Measurements from ENCODE around the gene MFNG.

MFNG gene

DNA sequence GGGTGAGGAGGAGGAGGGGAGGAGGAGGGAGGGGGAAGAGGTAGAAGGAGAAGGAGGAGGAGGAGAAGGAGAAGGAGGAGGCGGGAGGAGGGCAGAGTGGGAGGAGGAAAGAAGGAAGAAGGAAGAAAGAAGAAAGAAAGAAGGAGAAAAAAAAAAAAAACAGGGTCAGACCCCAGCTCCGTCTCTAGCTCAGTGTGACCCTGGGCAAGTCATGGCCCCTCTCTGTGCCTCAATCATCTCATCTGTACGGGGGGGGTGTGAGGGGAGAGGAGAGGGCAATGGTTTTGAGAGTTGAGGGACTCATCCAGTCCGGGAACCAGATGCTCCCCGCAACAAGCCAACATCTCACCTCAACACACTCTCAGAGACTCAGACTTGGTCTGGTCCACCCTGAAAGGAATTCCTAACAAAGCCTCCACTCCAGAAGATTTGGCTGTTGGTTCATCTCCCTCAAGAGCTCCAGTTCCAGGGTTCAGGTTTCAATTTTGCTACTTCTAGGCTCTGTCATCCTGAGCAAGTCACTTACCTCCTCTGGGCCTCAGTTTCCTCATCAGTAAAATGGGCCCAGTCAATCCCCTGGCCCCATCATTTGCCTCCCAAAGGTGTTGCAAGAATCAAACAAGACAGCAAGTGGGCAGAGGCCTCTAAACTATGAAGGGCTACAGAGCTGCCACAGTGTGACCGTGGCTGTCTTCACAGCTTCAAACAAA lies 25.4 kb upstream of the MFNG start:
- no peak for DNase-seq

DNA sequence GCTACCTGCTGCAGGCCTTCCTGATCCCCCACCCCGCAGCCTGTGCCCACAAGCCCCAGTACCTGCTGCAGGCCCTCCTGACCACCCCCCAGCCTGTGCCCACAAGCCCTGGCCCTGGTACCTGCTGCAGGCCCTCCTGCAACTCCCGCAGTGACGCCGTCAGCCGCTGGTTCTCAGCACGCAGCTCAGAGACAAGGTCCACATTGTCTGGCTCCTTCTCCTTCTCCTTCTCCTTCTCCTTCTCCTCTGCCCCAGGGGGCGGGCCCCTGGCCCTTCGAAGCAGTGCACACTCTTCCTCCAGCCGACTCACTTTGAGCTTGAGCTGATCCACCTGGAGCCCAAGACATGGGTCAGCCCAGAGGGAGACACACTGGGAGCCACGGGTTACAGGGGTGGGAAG lies 23.9 kb upstream of the MFNG start:
- no peak for DNase-seq

DNA sequence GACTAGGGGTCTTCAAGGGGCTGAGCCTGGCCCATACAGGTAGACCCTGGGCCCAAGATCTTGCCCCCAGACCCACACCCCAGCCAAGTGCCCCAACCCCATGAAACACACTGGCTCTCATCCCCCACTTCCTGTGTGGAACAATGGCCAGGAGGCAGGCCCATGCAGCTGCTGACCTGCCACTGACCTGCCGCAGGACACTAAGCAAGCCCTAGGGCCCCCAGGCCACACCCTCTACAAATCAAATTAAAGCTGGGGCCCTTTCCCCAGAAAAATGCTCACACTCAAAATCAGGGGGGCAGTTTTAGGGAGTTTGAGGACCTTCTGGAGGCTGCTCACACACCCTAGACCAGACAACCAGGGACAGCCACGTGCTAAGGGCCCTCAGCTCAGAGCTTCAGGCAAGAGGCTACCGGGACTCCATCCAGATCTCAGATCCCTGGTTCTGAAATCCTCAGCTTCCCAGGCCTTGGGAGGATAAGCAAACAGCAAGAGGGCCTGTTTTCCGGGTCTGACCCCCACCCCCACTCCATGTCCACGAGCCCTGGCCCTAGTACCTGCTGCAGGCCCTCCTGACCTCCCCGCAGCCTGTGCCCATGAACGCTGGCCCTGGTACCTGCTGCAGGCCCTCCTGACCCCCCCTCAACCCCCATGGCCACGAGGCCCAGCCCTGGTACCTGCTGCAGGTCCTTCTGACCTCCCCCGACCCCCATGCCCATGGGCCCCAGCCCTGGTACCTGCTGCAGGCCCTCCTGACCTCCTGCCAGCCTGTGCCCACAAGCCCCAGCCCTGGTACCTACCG lies 23.1 kb upstream of the MFNG start:
- DNase-seq: no peak

DNA sequence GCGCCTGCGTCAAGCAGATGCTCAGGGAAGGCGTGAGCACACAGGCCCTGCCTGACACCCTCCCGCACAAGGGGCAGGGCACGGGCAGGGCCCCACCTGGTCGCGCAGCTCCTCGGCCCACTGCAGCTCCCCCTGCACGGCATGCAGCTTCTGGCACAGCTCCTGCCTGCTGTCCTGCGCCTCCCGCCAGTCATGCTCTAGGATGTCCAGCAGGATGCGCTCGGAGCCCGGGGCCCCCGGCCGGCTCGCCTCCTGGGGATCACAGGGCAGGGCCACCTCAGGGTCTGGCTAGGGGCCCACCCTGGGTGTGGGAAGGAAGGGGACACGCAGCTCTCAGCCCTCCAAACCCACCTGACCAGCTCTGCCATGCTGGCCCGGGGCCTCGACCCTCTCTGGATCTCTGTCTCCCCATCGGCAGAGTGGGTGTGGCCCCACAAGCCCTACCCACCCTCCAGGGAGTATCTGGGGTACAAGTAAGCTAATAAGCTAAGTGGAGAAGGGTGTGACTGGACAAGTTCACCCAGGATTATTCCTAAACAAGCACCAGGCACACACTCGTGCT lies 22.3 kb upstream of the MFNG start:
- no peak for DNase-seq

DNA sequence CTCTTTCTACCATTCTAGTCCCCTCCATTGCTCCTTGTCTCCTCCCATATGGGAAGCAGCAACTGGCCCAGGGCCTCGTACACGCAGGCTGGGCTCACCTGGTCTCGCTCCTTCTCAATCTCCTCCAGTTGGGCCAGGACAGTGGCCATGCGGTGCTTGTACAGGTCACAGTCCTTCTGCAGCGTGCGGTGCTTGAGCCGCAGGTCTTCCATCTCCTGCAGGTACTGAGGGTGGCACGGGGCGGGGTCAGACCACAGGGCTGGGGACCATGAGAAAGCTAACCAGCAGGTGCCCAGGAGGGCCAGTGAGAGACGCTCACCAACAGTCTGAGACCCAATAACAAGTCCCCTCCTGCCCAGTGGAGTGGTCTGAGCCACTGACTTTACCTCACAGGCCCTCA lies 21.5 kb upstream of the MFNG start:
- no peak for DNase-seq

DNA sequence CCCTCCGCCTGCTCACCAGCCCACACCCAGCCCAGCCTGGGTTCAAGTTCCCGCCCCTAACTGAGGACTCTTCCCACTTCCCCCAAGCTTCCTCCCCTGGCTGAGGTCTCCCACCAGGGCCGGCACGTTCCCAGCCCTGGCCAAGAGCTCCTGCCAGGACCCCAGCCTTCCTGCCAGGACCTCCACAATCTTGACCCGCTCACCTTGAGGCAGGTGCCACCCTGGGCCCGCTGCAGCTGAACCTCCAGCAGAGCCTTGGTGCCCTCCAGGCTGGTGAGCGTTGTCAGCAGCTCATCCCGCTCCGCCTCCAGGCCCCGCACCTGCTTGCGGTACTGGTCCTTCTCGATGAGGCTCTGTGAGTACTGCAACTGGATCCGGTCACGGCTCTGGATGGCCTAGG lies 19.8 kb upstream of the MFNG start:
- no peak for DNase-seq

DNA sequence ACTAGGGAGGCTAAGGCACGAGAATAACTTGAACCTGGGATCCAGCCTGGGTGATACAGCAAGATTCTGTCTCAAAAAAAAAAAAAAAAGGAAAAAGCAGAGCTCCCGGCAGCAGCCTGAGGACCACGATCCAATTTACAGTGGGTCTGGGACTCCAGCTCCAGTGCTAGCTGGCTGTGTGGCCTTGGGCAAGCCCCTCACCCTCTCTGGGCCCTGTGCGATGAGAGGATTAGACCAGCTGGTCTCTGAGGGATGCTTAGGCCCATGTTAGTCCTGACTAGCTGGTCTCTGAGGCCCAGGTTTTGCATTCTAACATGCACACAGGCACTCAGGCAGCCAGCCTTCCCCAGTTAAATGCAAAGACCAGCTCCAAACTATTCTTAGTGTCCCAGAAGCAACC lies 19.4 kb upstream of the MFNG start:
- no peak for DNase-seq

DNA sequence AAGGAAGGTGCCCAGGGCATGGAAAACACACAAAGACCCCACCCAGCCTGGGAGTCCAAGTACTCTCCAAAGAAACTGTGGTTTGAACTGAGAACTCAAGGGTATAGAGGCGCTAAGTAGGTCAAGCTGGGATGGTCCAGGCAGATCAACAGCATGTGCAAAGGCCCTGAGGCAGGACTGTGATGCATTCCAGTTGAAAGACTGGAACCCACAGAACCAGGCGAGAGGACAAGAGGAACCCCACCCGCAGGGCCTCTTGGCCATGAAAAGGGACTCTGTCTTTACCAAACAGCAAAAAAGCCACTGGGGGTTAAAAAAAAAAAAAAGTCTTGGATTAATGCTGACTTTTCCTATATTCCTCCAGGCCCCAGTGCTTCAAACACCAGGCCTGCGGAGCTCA lies 18.8 kb upstream of the MFNG start:
- no peak for DNase-seq

DNA sequence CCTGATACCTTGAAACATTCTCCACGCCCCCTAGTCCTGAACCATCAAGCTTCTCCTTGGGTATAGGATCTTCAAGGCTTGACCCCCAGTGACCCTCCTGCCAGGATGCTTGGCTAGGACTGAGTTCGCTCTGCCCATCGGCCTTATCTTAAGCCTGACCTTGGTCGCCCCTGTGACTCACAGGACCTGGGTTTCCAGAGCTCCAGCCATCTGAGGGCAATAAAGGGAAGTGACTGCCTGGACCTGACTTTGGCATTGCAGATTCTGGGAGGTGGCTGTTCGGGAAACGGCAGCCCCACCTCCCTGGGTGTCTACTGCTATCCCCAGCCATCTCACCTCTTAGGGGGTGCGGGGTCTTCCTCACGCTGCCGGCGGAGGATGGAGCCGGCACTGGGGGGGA lies 17.7 kb upstream of the MFNG start:
- DNase-seq: no peak

DNA sequence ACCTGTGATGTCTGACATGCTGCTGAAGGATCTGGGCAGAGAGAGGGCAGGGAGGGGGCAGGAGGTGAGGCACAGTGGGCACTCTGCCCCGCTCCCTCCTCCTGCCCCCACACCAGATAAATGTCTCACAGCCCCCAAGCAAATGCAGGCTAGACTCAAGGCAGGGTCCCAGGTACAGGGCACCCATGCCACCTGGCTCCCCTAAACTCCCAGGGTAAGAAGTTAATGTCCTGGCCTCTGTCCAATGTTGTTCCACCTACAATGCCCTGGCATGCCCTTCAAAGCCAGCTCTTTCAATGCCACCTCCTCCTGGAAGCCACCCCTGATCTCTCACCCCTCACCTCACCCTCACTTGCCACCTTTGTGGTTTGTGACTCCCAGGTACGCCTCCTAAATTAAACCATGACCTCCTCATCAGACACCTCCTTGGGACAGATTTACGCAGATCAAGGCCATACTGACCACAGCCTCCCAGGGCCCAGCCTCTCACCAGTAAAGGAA lies 17.0 kb upstream of the MFNG start:
- no peak for DNase-seq

DNA sequence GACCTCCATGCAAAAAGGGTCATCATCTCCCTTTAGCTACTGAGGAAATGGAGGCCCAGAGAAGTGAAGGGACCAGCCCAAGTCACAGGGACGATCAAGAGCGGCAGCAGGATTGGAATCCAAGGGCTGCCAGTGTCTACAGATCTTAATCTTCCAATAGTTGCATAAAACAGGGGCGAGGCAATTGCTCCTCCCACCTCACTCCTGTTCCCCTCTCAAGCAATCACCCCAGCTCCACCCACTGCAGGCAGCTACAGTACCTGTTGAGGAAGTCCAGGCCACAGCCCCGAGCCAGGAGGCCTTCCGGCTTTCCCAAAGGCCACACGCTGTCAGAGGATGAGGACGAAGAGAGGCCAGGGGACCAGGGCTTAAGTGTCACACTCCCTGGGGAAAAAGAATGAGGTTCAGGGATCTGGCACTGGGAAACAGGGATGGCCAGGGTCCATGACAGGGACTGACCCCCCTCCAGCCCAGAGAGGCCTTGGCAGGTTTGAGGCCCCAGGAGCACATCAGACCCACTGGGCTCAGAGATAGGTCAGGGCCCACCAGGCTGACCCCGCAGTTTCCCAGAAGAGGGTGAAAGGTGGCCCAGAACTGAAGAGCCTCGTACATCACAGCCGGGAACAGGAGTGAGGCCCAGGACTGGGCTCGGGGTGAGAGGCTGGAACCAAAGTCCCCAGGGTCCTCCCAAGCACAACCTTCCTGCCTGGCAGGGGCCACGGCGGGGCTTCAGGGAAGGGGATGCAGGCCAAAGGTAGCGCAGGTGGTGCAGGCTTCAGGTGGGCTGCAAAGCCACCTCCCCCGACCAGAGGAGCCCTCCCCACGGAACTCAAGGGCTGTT lies 16.4 kb upstream of the MFNG start:
- DNase-seq: no peak

DNA sequence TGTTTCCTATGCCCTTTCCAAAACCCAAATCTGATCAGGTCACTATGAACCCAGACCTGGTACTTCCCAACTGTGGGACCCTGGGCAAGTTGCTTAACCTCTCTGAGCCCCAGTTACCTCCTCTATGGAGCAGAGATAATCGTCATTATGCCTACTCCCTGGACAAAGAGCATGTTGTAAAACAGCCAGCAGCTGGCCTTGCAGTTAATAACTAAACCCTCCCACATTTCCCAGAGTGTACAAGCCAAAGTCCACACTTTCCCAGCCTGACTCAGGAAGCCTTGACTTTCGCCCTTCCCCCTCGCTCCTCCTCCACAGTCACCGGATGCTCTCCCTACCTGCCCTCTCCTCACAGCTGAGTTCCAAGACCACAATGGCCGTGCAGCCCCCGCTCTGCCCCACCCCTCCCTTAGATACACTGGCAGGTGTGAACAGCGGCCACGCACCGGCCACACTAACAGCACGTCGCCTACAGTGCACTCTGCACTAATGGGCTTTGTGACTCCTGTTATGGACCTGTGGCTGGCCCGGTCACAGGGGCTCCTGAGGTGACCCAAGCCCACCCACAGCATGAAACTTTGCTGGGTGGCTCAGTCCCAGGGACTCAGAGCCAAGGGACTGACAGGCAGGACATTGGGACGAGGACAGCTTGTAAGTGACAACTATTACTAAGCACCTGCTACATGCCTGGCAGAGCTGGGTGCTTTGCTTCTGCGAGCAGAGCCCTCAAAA lies 15.6 kb upstream of the MFNG start:
- no peak for DNase-seq

DNA sequence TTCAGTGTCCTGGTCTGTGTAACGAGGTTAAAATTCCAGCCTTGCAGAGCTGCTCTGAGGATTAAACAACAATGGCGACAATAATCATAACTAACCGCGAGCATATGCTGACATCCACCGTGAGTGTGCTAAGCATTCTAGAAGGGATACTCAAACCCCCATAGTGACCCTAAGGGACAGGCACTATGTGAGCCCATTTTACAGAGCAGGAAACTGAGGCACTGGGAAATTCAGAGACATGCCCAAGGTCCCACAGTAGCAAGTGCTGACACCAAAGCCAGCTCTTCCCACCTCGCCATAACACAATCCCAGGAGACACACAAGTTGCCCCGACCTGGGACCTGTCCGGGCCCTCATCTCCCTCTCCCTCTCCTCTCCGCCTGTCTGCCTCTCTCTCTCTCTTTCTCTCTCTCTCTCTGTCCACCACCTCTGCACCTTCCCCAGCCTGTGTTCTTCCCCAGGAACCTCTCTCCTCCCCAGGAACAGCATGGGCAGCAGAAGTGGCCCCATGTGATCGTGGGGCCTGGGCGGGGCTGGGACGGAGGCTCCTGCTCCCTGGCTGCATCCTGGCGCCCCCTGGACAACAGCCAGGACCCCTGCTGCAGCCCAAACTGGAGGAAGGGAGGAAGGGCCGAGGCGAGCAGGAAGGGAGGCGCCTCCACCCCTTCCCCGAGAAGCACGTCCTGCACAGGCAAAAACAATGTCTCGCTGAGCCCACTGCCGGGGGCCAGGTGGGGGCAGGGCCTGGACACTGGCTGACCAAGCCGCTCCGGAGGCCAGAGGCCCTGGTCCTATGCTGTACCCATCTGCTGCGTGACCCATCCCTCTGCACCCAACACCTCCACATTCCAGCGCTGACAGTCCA lies 14.8 kb upstream of the MFNG start:
- DNase-seq: no peak

DNA sequence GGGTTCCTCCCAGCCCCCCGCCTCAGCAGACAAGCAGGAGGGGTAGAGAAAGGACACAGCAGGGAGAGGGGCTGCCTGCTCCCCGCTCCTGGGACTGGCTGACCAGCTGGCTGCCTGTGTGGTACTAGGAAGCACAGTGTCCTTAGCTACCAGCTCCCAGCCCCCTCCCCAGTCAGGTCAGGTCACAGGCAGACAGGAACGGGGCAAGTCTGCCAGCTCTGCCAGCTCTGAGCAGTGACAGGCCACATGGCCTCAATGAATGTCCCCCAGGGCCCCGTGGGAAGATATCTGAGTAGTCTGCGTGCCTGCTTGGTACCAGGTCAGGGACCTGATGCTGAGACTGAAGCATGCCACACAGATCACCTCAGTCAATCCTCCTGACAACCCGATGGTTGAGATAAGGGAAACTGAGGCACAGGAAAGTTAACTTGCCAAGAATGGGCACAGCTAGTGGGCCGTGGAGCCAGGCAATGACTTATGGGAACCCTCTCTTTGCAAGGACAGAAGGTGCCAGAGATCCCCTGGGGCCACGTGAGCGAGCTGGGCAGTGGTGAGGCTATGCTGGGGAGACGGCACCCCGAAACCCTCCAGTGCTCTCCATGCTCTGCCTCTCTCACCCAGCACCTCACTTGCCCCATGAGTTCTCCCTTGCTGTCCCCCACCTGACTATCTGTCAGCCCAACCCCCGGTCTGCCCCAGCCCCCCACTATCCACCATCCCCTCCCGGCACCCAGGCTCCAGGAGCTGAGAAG lies 13.8 kb upstream of the MFNG start:
- DNase-seq: no peak

DNA sequence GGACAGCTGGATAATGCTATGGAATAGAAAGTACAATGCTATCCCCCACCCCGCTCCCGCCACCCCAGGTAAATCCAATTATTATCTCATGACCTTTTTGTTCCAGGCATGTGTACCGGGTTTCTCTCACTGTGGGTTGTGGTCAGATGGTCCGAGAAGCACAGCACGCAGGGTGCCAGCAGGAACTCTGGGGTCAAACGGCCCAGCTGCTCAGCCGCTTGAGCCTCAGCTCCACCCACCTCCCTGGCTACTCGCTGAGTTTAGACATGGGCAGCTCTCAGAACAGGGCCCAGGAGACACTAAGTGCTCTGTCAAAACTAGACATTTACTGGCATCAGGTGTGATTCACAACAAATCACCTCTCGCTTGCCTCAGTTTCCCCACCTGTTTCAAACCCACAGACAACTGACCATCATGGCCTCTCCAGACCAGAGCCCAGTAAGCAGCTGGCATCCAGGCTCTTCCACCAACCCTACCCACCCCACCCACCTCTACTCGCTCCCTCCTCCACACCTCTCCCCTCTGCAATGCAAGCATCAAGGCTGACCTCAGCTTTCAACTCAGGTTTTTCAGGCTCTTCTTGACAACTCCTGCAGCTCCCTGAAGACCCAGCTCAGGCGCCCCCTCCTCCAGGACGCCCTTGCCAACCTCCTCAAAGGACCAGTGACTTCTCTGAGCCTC lies 13.0 kb upstream of the MFNG start:
- no peak for DNase-seq

DNA sequence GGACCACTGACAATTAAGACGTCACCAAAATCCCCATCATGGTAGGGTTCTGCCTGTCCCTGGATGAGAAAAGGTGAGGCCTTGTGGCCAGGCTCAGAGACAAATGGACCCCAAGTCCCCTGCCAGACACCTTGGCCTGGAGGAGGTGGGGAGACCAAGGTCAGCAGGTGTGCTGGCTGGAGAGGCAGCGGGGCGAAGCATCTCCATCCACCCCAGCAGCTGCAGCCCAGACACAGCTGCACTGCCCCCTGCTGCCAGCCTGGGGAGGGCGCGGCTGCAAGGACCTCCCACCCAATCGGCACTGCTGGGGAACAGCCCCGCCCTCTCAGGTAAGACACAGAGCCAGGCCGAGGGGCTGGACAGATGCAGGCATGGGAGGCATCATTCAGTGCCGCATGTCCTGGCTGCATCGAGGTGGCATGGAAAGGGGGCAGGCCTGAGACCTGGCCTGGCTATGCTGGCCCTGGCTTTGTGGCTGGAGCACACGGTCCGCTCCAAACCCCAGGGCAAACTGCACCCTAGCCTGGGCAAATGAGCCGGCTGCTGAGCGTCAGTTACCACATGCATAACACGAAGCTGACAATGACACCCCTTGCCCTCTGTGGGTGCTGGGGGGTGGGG lies 12.2 kb upstream of the MFNG start:
- DNase-seq: peak; percentile 76

DNA sequence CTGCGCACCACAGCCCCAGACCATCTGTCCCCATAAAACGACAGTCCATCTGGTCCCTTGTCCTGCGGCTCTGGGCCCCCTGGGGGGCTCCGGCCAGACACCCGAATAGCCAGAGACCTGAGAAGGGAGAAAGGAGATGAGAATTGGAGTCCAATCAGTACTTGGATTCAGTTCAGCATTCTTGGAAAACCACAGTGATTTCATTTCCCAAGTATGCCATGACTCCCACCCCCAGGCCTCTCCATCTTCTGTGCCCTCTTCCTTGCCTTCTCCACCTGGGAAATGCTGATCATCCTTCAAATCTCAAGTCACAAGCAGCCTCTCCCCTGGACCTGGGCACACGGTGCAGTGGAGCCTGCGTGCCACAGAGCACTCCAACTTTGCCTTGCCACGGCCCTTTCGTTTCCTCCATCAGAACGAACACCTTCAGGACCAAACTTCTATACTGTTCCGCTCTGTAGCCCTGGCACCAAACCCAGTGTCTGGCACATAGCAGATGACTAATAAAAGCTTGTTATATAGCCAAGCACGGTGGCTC lies 10.9 kb upstream of the MFNG start:
- no peak for DNase-seq

DNA sequence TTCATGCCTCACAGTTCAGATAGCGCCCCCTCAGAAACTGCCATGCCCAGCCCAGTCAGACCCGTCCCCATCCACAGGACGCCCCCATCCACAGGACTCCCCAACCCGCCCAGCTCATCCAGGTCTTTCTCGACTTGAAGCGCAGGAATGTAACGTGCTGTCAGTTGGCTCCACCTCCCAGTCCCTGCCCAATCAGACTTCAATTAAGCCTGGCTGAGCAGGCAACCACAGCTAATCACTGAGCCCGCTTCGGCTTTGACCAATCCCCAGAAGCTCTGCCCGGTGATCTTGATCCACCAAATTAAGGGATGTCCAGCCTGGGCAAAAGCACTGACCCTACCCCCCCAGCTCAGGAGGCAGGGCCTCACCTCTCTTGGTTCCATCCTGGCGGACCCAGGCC lies 10.5 kb upstream of the MFNG start:
- DNase-seq: no peak

DNA sequence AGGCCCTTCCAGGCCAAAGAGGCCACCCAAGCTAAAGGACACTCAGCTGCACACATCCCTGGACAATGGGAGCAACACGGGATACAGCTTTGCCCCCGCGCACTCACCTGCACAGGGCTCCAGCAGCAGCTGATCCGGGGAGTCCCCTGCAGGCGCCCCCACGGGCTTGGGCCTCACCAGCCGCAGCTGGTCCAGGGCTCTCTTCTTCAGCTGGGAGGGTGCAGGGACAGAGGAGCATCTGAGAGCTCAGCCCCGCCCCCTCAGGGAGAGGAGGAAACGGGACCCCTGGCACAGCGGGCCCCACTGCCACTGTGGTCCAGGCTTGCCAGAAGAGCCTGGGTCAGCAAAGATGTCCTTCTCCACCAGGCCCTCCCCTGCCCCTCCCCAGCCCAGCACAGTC lies 7.8 kb upstream of the MFNG start:
- DNase-seq: no peak

All from activated naive CD4-positive, alpha-beta T cell treated with Interleukin-2 at 50 U/mL for 16 hours (primary cell).